ENCODE data around the gene NKX2-4.

GRCh38 chr20:21372016-21372415 is 25.3 kb downstream of the NKX2-4 start:
- TF ChIP-seq CTCF (IDR thresholded peaks at IDR 0.05): no peak
- TF ChIP-seq POLR2A (IDR thresholded peaks at IDR 0.05): no peak
